ENCODE measurements around the gene PNPLA1.

PNPLA1 gene

GRCh38 chr6:36289281-36289878 is 19.5 kb downstream of the PNPLA1 start:
- no peak for ATAC-seq

- no peak for ATAC-seq
Observed at GRCh38 chr6:36290668-36291620, 21.1 kb downstream of the PNPLA1 start.

GRCh38 chr6:36292170-36292569 is 22.3 kb downstream of the PNPLA1 start:
- no peak for ATAC-seq

GRCh38 chr6:36296240-36296639 is 26.4 kb downstream of the PNPLA1 start:
- no peak for ATAC-seq

- no peak for ATAC-seq
Observed at GRCh38 chr6:36297051-36297450, 27.2 kb downstream of the PNPLA1 start.

- no peak for ATAC-seq
Observed at GRCh38 chr6:36297511-36297910, 27.7 kb downstream of the PNPLA1 start.

GRCh38 chr6:36298027-36298426 is 28.2 kb downstream of the PNPLA1 start:
- no peak for ATAC-seq

- no peak for ATAC-seq
Observed at GRCh38 chr6:36301085-36301658, 31.3 kb downstream of the PNPLA1 start.

GRCh38 chr6:36301781-36302180 is 31.9 kb downstream of the PNPLA1 start:
- no peak for ATAC-seq

- peak; percentile 95 to 96 for ATAC-seq
Observed at GRCh38 chr6:36302227-36302976, 32.5 kb downstream of the PNPLA1 start.

- no peak for ATAC-seq
Observed at GRCh38 chr6:36305885-36306284, 36.0 kb downstream of the PNPLA1 start.

- ATAC-seq: no peak
Observed at GRCh38 chr6:36306375-36306774, 36.5 kb downstream of the PNPLA1 start.

- ATAC-seq: no peak
Observed at GRCh38 chr6:36308514-36308913, 38.7 kb downstream of the PNPLA1 start.

- ATAC-seq: no peak
Observed at GRCh38 chr6:36309203-36309602, 39.3 kb downstream of the PNPLA1 start.

GRCh38 chr6:36309900-36310299 is 40.0 kb downstream of the PNPLA1 start:
- no peak for ATAC-seq

- ATAC-seq: no peak
Observed at GRCh38 chr6:36312854-36313648, 43.2 kb downstream of the PNPLA1 start.

GRCh38 chr6:36313649-36313936 is 43.7 kb downstream of the PNPLA1 start:
- no peak for ATAC-seq

GRCh38 chr6:36314221-36315014 is 44.6 kb downstream of the PNPLA1 start:
- peak in 1 of 2 donors; percentile 27 for ATAC-seq

- no peak for ATAC-seq
Observed at GRCh38 chr6:36315921-36316320, 46.1 kb downstream of the PNPLA1 start.

- no peak for ATAC-seq
Observed at GRCh38 chr6:36317623-36318022, 47.8 kb downstream of the PNPLA1 start.

- ATAC-seq: no peak
Observed at GRCh38 chr6:36318690-36319435, 49.0 kb downstream of the PNPLA1 start.
